HL-60/S4 (cell line): ENCODE results near the gene FIZ1.
"Not testable (repeated sequence)": the region's sequence is repeated elsewhere in the genome, so short reads cannot be mapped to it uniquely, and the experiment has no call there.

Experiments
- in situ Hi-C: fragments of 300-500 bp; cut with MboI; formaldehyde crosslinking; loops from 2 replicates; pipeline ENCODE4 v1.14.3; 2022; ENCODE audit warnings: low sequenced_read_pairs

FIZ1 gene

GRCh38 chr19:55598034-55598433 lies 1.3 kb downstream of the FIZ1 start:
- in situ Hi-C loops: no loop called here

GRCh38 chr19:55597501-55597921 lies 1.8 kb downstream of the FIZ1 start:
- in situ Hi-C loops: no loop called here

- in situ Hi-C loops: no loop called here
These were observed 3.0 kb downstream of the FIZ1 start for GRCh38 chr19:55596304-55596703.

- in situ Hi-C loops: no loop called here
These were observed 4.2 kb downstream of the FIZ1 start for GRCh38 chr19:55594996-55595545.

- in situ Hi-C loops: no loop called here
These were observed 6.1 kb downstream of the FIZ1 start for GRCh38 chr19:55593096-55593772.

GRCh38 chr19:55592391-55593090 lies 6.8 kb downstream of the FIZ1 start:
- in situ Hi-C loops: no loop called here

- in situ Hi-C loops: no loop called here
These were observed 7.8 kb downstream of the FIZ1 start for GRCh38 chr19:55591555-55591954.

- in situ Hi-C loops: no loop called here
These were observed 8.7 kb downstream of the FIZ1 start for GRCh38 chr19:55590617-55591016.

GRCh38 chr19:55590109-55590508 lies 9.2 kb downstream of the FIZ1 start:
- in situ Hi-C loops: no loop called here

GRCh38 chr19:55588738-55589137 lies 10.6 kb downstream of the FIZ1 start:
- in situ Hi-C loops: no loop called here

- in situ Hi-C loops: no loop called here
These were observed 12.2 kb downstream of the FIZ1 start for GRCh38 chr19:55586976-55587668.

- in situ Hi-C loops: no loop called here
These were observed 13.5 kb downstream of the FIZ1 start for GRCh38 chr19:55585658-55586339.

GRCh38 chr19:55584871-55585270 lies 14.4 kb downstream of the FIZ1 start:
- in situ Hi-C loops: no loop called here

- in situ Hi-C loops: not testable (repeated sequence)
These were observed 15.4 kb downstream of the FIZ1 start for GRCh38 chr19:55583897-55584296.

GRCh38 chr19:55582284-55582683 lies 17.0 kb downstream of the FIZ1 start:
- in situ Hi-C loops: not testable (repeated sequence)

GRCh38 chr19:55581823-55582223 lies 17.5 kb downstream of the FIZ1 start:
- in situ Hi-C loops: no loop called here

- in situ Hi-C loops: no loop called here
These were observed 18.0 kb downstream of the FIZ1 start for GRCh38 chr19:55581145-55581822.

GRCh38 chr19:55580628-55581144 lies 18.6 kb downstream of the FIZ1 start, which contains the start of gene ZNF579:
Gene ZNF579 (minus strand): TSS chr19:55580848. CDS start chr19:55579639, 1,209 bp downstream.
- in situ Hi-C loops: no loop called here

GRCh38 chr19:55579766-55580621 lies 19.3 kb downstream of the FIZ1 start:
- in situ Hi-C loops: no loop called here
